ENCODE results near the gene TPST2. TPM values are rescaled to one million over a fixed set of nuclear protein-coding genes. Genes with fewer than 3 reads are reported as not detected.

TPST2 gene
- total RNA-seq: 30.2 and 47.8 TPM in 2 replicates

GRCh38 chr22:26589845-26590736, at the start of gene TPST2:
Gene TPST2 (minus strand): TSS chr22:26590132. CDS start chr22:26541630, 48,502 bp downstream.

GRCh38 chr22:26621663-26622062, 31.7 kb upstream of the TPST2 start, which contains the start of gene CRYBA4:
Gene CRYBA4 (plus strand): TSS chr22:26621963. CDS start chr22:26622597, 634 bp downstream.

GRCh38 chr22:26617271-26618199, 27.6 kb upstream of the TPST2 start, which contains the start of gene CRYBB1:
Gene CRYBB1 (minus strand): TSS chr22:26618027. CDS start chr22:26616319, 1,708 bp downstream.

GRCh38 chr22:26512149-26512793, 77.7 kb downstream of the TPST2 start, which contains the start of gene TFIP11:
Gene TFIP11 (minus strand): TSS chr22:26512473. CDS start chr22:26510272, 2,201 bp downstream.

GRCh38 chr22:26483439-26484359, 106.2 kb downstream of the TPST2 start, which contains the start of the genes HPS4 and SRRD:
Gene HPS4 (minus strand): TSS chr22:26483783. CDS start chr22:26481762, 2,021 bp downstream.
Gene SRRD (plus strand): TSS chr22:26483877. CDS start chr22:26483891, 14 bp downstream.

Other genes with a start within 250 kb of the TPST2 start
- 6.9 and 10.2 TPM in 2 replicates for gene ASPHD2, start 160.9 kb downstream of the TPST2 start, total RNA-seq
- 15.8 and 19.5 TPM in 2 replicates for gene HPS4, start 106.3 kb downstream of the TPST2 start, total RNA-seq
- gene SRRD, start 106.3 kb downstream of the TPST2 start, total RNA-seq: 15.7 and 17.6 TPM in 2 replicates
- 38.1 and 38.7 TPM in 2 replicates for gene TFIP11, start 77.7 kb downstream of the TPST2 start, total RNA-seq
- gene CRYBB1, start 27.9 kb upstream of the TPST2 start, total RNA-seq: not detected in 2 replicates
- not detected in 2 replicates for gene CRYBA4, start 31.8 kb upstream of the TPST2 start, total RNA-seq
- 0.27 and 0.47 TPM in 2 replicates for gene MIAT, start 67.5 kb upstream of the TPST2 start, total RNA-seq